ENCODE data around the gene DDI2.

GRCh38 chr1:15579683-15580047 is 37.6 kb upstream of the DDI2 start:
- TF ChIP-seq CTCF (IDR thresholded peaks at IDR 0.05) = no peak
- TF ChIP-seq POLR2A (IDR thresholded peaks at IDR 0.05) = no peak

All from uterus (tissue), 2 donors.